HUDEP-2 (cell line): ENCODE results near the gene LAMTOR4.
A peak's percentile ranks its signal among the peaks of the same experiment; 100 is the strongest.
"Not testable (repeated sequence)": the region's sequence is repeated elsewhere in the genome, so short reads cannot be mapped to it uniquely, and the experiment has no call there.

Source experiments
- DNase-seq, 76 experiments: peaks; one replicate each; lab custom pipeline; 2025; ENCODE audit not compliant: unreplicated experiment in 76 of 76; lab: John Stamatoyannopoulos, UW

The LAMTOR4 gene

GRCh38 chr7:100122067-100122466 lies 26.7 kb upstream of the LAMTOR4 start:
- DNase-seq: peak in 1 of 76 experiments; percentile 30

- peak in 70 of 76 experiments; percentile 15 to 83 (median 51) for DNase-seq
These were observed 26.1 kb upstream of the LAMTOR4 start for GRCh38 chr7:100122568-100122967.

GRCh38 chr7:100124301-100125230 lies 24.2 kb upstream of the LAMTOR4 start:
- DNase-seq: peak in 11 of 76 experiments; percentile 5 to 34 (median 11)

GRCh38 chr7:100126239-100126930 lies 22.3 kb upstream of the LAMTOR4 start:
- peak in 12 of 76 experiments; percentile 42 to 69 (median 56) for DNase-seq

- DNase-seq: peak in 74 of 76 experiments; percentile 33 to 93 (median 82)
These were observed 21.5 kb upstream of the LAMTOR4 start, which contains the start of gene MBLAC1 for GRCh38 chr7:100126931-100127865. Gene MBLAC1, plus strand, starts transcription at chr7:100126967. Its CDS starts 429 bp downstream, at chr7:100127396.

- DNase-seq: peak in 25 of 76 experiments; percentile 4 to 52 (median 21)
These were observed 20.7 kb upstream of the LAMTOR4 start for GRCh38 chr7:100127866-100128636.

GRCh38 chr7:100128637-100128963 lies 20.1 kb upstream of the LAMTOR4 start:
- no peak for DNase-seq

GRCh38 chr7:100130220-100130607 lies 18.5 kb upstream of the LAMTOR4 start:
- not testable (repeated sequence) for DNase-seq

GRCh38 chr7:100130608-100131453 lies 17.9 kb upstream of the LAMTOR4 start:
- peak in 59 of 76 experiments; percentile 12 to 85 (median 55) for DNase-seq

GRCh38 chr7:100132126-100132525 lies 16.6 kb upstream of the LAMTOR4 start:
- DNase-seq: no peak

GRCh38 chr7:100132697-100133151 lies 16.0 kb upstream of the LAMTOR4 start:
- peak in 57 of 76 experiments; percentile 7 to 68 (median 41) for DNase-seq

GRCh38 chr7:100137851-100138760 lies 10.6 kb upstream of the LAMTOR4 start:
- no peak for DNase-seq

GRCh38 chr7:100141555-100141949 lies 7.2 kb upstream of the LAMTOR4 start:
- DNase-seq: no peak

GRCh38 chr7:100142461-100142860 lies 6.3 kb upstream of the LAMTOR4 start:
- DNase-seq: no peak

GRCh38 chr7:100146350-100146749 lies 2.4 kb upstream of the LAMTOR4 start:
- peak in 23 of 76 experiments; percentile 17 to 71 (median 39) for DNase-seq

GRCh38 chr7:100147278-100147677 lies 1.4 kb upstream of the LAMTOR4 start:
- DNase-seq: no peak

- DNase-seq: no peak
These were observed 526 bp upstream of the LAMTOR4 start for GRCh38 chr7:100148225-100148558.

- DNase-seq: peak in 1 of 76 experiments; percentile 14
These were observed 3.7 kb downstream of the LAMTOR4 start for GRCh38 chr7:100152404-100152803.
